GM12878 (cell line): ENCODE results near the gene MED22. TPM values are rescaled to one million over a fixed set of nuclear protein-coding genes. Genes with fewer than 3 reads are reported as not detected.

Experiments
- ATAC-seq: fragments of 200-7000 bp; cut with Tn5 transposase; 3 replicates; pipeline ENCODE4 v1.9.1; 2020; ENCODE audit warnings: mild to moderate bottlenecking, moderate library complexity
- BruUV-seq: library from RNA; stranded (reverse); fragments of 400-500 nt; replicated peaks from 2 replicates; lab custom pipeline; 2021; lab: Mats Ljungman, UMichigan
- CTCF ChIA-PET: fragments of 300-600 bp; sonication (Branson Sonifier 250); formaldehyde crosslinking; extraction: SDS; loops from one replicate; lab custom pipeline; 2021; ENCODE audit warnings: inconsistent platforms; lab: Yijun Ruan, JAX
- POLR2A ChIA-PET: fragments of 350-600 bp; formaldehyde crosslinking; extraction: SDS; loops from one replicate; lab custom pipeline; 2021; ENCODE audit warnings: inconsistent platforms; lab: Charles Lee
- RAD21 ChIA-PET: fragments of 300-600 bp; sonication (Branson Sonifier 250); formaldehyde crosslinking; loops from one replicate; lab custom pipeline; 2023; ENCODE audit warnings: antibody characterized with exemption; ENCODE audit not compliant: unreplicated experiment; lab: Charles Lee
- SMC1A ChIA-PET: fragments of 300-600 bp; sonication (Branson Sonifier 250); formaldehyde crosslinking; loops from one replicate; lab custom pipeline; 2023; ENCODE audit not compliant: unreplicated experiment, uncharacterized antibody; lab: Charles Lee
- DNase-seq: peaks from one replicate; pipeline ENCODE4 v3.0.0-alpha.2; 2011; ENCODE audit warnings: low read depth, low spot score
- FAIRE-seq: peaks from 3 replicates; lab custom pipeline; 2011; peaks lifted over from hg19 to GRCh38; lab: Jason Lieb, UNC
- H2AFZ ChIP-seq: 2 replicates; pipeline ENCODE4 v1.6.0; 2011; ENCODE audit warnings: low read depth, low read length, control low read depth; ENCODE audit not compliant: control insufficient read depth
- H3K27ac ChIP-seq: 2 replicates; pipeline ENCODE4 v1.5.1; 2011; ENCODE audit warnings: control low read depth; ENCODE audit not compliant: control insufficient read depth, insufficient read depth
- H3K27me3 ChIP-seq, 2 experiments: replicated peaks in 1 of 2; 2 replicates each; pipeline versions ENCODE4 v1.6.0 to v1.6.1; 2011; ENCODE audit warnings: low read length in 1 of 2; ENCODE audit not compliant: control insufficient read depth in 2 of 2, insufficient read depth in 2 of 2
- H3K36me3 ChIP-seq, 2 experiments: 2 replicates each; pipeline ENCODE4 v1.5.1; 2011; ENCODE audit warnings: low read length in 1 of 2; ENCODE audit not compliant: control insufficient read depth in 2 of 2, insufficient read depth in 2 of 2
- H3K4me1 ChIP-seq: 2 replicates; pipeline ENCODE4 v1.6.1; 2011; ENCODE audit warnings: mild to moderate bottlenecking, low read length, moderate library complexity, mixed read lengths; ENCODE audit not compliant: control insufficient read depth, insufficient read depth
- H3K4me2 ChIP-seq: 2 replicates; pipeline ENCODE4 v1.6.0; 2011; ENCODE audit warnings: control low read depth; ENCODE audit not compliant: control insufficient read depth, insufficient read depth
- H3K4me3 ChIP-seq: fragments of 200-600 bp; sonication (generic); 2 replicates; pipeline ENCODE4 v1.5.1; 2016
- H3K79me2 ChIP-seq: 2 replicates; pipeline ENCODE4 v1.6.0; 2011; ENCODE audit warnings: low read length; ENCODE audit not compliant: control insufficient read depth, insufficient read depth
- H3K9ac ChIP-seq: 2 replicates; pipeline ENCODE4 v1.8.0; 2011; ENCODE audit warnings: low read length, control low read depth, mixed read lengths; ENCODE audit not compliant: control insufficient read depth, insufficient read depth
- H3K9me3 ChIP-seq: replicated peaks from 3 replicates; pipeline ENCODE4 v1.5.1; 2011; ENCODE audit warnings: mild to moderate bottlenecking, low read length; ENCODE audit not compliant: control insufficient read depth, insufficient read depth
- H4K20me1 ChIP-seq: 2 replicates; pipeline ENCODE4 v1.6.0; 2011; ENCODE audit not compliant: control insufficient read depth, insufficient read depth
- BRCA1 ChIP-seq: IDR thresholded peaks from 2 replicates; pipeline ENCODE4 v1.6.1; 2011; ENCODE audit warnings: low read depth, low read length, improper control_type of control experiment
- CREB1 ChIP-seq: IDR thresholded peaks from 2 replicates; pipeline ENCODE4 v1.6.1; 2012; ENCODE audit warnings: low read depth, mild to moderate bottlenecking, inconsistent platforms
- GATAD2B ChIP-seq: fragments of 450-650 bp; conservative IDR thresholded peaks from 2 replicates; pipeline ENCODE4 v1.6.1; 2017; ENCODE audit warnings: low read depth, mild to moderate bottlenecking, moderate library complexity
- IKZF2 ChIP-seq, 2 experiments: fragments of 450-650 bp; IDR thresholded peaks; 2 replicates each; pipeline ENCODE4 v1.6.1; 2017; ENCODE audit warnings: mild to moderate bottlenecking in 2 of 2, moderate library complexity in 2 of 2
- MEF2B ChIP-seq: fragments of 450-650 bp; IDR thresholded peaks from 2 replicates; pipeline ENCODE4 v1.6.1; 2018; ENCODE audit warnings: mild to moderate bottlenecking, moderate library complexity; ENCODE audit not compliant: partially characterized antibody, poor library complexity, severe bottlenecking
- MTA3 ChIP-seq: IDR thresholded peaks from 2 replicates; pipeline ENCODE4 v1.6.1; 2012; ENCODE audit warnings: low read length, inconsistent platforms, borderline replicate concordance
- POLR2A ChIP-seq: IDR thresholded peaks from 2 replicates; pipeline ENCODE4 v1.6.1; 2011; ENCODE audit warnings: low read depth, mild to moderate bottlenecking, low read length
- SMC3 ChIP-seq: IDR thresholded peaks from 2 replicates; pipeline ENCODE4 v1.6.1; 2011; ENCODE audit warnings: low read length, improper control_type of control experiment, borderline replicate concordance
- WGBS: methylation state at CpG from one replicate; pipeline ENCODE4 v1.1.6; 2016; ENCODE audit warnings: low lambda C conversion rate; ENCODE audit not compliant: insufficient replicate concordance, insufficient coverage; ENCODE audit errors: missing lambda C conversion rate; 5-methylcytosine and 5-hydroxymethylcytosine counted together
- in situ Hi-C: fragments of 300-500 bp; cut with MboI; formaldehyde crosslinking; loops from 9 replicates; pipeline ENCODE4 v1.14.3; 2018; ENCODE audit warnings: mixed read lengths
- intact Hi-C: fragments of 100-400 bp; cut with micrococcal nuclease; formaldehyde crosslinking; loops from one replicate; pipeline ENCODE4 v1.14.2; 2022; ENCODE audit not compliant: unreplicated experiment
- polyA plus RNA-seq, 11 experiments: library from polyadenylated mRNA; depleted of rRNA in 4 of 11; unstranded in 6 of 11; stranded (reverse) in 5 of 11; fragments of >200 nt; fragmentation: Nextera tagmentation in 4 of 11; fragmentation: Illumina TruSeq in 1 of 11; extraction: Ambion mirVana in 4 of 11; extraction: Trizol in 1 of 11; gene quantifications; 1 replicate in 1 of 11; 2 replicates in 10 of 11; pipeline versions ENCODE4 v1.2.1 to v1.2.3, GENCODE V29; 2011 to 2016; ENCODE audit warnings: inconsistent platforms in 2 of 11, missing spikeins in 2 of 11, low read depth in 1 of 11
- total RNA-seq, 4 experiments: library from RNA; depleted of rRNA in 3 of 4; stranded (reverse); fragments of >200 nt in 3 of 4; fragmentation: Illumina TruSeq in 1 of 4; extraction: Trizol in 1 of 4; gene quantifications; 2 replicates each; pipeline versions ENCODE4 v1.2.1 to v1.2.3, GENCODE V29; 2013 to 2021
- TF ChIP-seq, protein P1 (sequence below): fragments of 450-650 bp; IDR thresholded peaks from 2 replicates; pipeline ENCODE4 v1.6.1; 2017; ENCODE audit warnings: low read depth, mild to moderate bottlenecking, moderate library complexity
- TF ChIP-seq, protein P2 (sequence below), 3 experiments: IDR thresholded peaks in 2 of 3; conservative IDR thresholded peaks in 1 of 3; 2 replicates each; pipeline ENCODE4 v1.5.1; 2011; ENCODE audit warnings: low read depth in 3 of 3, low read length in 3 of 3, mild to moderate bottlenecking in 3 of 3, control low read depth in 2 of 3, moderate library complexity in 2 of 3, inconsistent platforms in 1 of 3, mixed read lengths in 1 of 3; ENCODE audit not compliant: control insufficient read depth in 2 of 3, insufficient read depth in 1 of 3; ENCODE audit errors: extremely low read depth in 1 of 3

Gene MED22
- total and polyA plus RNA-seq, 10 of the 15 experiments (the other 5 are each of a cell fraction or from before 2014, with no cell fraction given) = 1.4 to 42.1 (median 24.6) TPM

DNA sequence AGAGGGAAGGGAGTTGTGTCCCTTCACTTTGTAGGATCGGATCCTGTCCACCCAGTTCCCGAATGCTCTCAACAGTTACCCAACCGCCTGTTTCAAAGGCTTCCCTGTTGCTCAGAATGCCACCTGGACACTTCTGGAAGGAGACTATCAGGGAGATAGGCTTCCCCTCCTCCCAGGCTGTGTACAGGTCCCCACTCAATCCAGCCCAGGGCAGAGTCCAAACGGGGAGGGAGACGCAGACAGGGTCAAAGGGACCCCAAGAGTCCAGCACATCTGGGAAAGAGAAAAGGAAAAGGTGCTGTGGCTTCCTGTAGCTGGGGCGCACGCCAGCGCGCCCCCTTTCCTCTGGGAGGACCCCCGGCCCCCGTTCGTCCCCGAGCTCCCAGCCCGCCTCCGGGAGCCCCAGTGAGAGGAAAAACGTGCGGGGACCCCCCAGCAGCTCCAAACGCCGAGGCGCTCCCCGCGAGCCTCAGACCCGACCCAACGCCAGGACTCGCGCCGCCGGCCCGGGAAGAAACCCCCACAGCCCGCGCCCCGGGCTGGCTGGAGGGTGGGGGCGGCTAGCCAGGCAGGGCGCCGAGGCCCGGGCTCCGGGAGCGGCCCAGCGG, 27.3 kb upstream of the MED22 start:
- H3K27me3 ChIP-seq = no peaks in the 10 kb centered on the region
- peak; percentile 22 for ATAC-seq
- ChIA-PET RAD21 (interaction anchor here (0.6 kb wide), 1 partner anchor 20 kb away, joined by 3 read pairs; no protein-coding TSS in a partner anchor), CTCF (interaction anchor here (0.6 to 1.6 kb wide), 4 partner anchors 9 to 940 kb away, joined by 3 to 5 read pairs (median 4); no protein-coding TSS in a partner anchor), POLR2A (interaction anchor here (0.6 to 1.7 kb wide), 4 partner anchors 14 to 486 kb away, joined by 3 to 9 read pairs (median 4); partner anchors contain the start of genes MED22 and RPL7A), SMC1A (interaction anchor here (0.7 to 1.3 kb wide), 4 partner anchors 12 to 46 kb away, joined by 3 to 5 read pairs (median 4); partner anchors contain the start of genes MED22, RPL7A and SURF2)
- H3K4me2 ChIP-seq = peak overlapping the region; percentile 83
- H3K9me3 ChIP-seq = no peaks in the 10 kb centered on the region; the same call in 2 of the 3 replicates
- TF ChIP-seq, protein P1, sequence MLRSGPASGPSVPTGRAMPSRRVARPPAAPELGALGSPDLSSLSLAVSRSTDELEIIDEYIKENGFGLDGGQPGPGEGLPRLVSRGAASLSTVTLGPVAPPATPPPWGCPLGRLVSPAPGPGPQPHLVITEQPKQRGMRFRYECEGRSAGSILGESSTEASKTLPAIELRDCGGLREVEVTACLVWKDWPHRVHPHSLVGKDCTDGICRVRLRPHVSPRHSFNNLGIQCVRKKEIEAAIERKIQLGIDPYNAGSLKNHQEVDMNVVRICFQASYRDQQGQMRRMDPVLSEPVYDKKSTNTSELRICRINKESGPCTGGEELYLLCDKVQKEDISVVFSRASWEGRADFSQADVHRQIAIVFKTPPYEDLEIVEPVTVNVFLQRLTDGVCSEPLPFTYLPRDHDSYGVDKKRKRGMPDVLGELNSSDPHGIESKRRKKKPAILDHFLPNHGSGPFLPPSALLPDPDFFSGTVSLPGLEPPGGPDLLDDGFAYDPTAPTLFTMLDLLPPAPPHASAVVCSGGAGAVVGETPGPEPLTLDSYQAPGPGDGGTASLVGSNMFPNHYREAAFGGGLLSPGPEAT = 0 out of 2 replicates have a peak, but pooled peaks have one; percentile 16
- TF ChIP-seq MTA3 (no peak), MEF2B (peak; percentile 17), SMC3 (no peak), BRCA1 (no peak), IKZF2 (IDR thresholded peaks at IDR 0.05) (0 out of 4 replicates have a peak, but pooled peaks of 1 of the 2 experiments have one; percentile 23), CREB1 (0 out of 2 replicates have a peak, but pooled peaks have one; percentile 17), GATAD2B (no peak), POLR2A (no peak)
- TF ChIP-seq, protein P2, sequence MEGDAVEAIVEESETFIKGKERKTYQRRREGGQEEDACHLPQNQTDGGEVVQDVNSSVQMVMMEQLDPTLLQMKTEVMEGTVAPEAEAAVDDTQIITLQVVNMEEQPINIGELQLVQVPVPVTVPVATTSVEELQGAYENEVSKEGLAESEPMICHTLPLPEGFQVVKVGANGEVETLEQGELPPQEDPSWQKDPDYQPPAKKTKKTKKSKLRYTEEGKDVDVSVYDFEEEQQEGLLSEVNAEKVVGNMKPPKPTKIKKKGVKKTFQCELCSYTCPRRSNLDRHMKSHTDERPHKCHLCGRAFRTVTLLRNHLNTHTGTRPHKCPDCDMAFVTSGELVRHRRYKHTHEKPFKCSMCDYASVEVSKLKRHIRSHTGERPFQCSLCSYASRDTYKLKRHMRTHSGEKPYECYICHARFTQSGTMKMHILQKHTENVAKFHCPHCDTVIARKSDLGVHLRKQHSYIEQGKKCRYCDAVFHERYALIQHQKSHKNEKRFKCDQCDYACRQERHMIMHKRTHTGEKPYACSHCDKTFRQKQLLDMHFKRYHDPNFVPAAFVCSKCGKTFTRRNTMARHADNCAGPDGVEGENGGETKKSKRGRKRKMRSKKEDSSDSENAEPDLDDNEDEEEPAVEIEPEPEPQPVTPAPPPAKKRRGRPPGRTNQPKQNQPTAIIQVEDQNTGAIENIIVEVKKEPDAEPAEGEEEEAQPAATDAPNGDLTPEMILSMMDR (IDR thresholded peaks at IDR 0.05 in 2 of 3, conservative IDR thresholded peaks at IDR 0.05 in 1 of 3; ENCODE audit: control insufficient read depth in 2 of 3, extremely low read depth in 1 of 3, insufficient read depth in 1 of 3, low read depth in 3 of 3, low read length in 3 of 3) = peak in 2 of 3 experiments; percentile 9 to 38; a peak in 2 of 6 replicates
- WGBS = 1% methylated on average over 34 of the region's 39 CpGs
- H3K27ac ChIP-seq = peak overlapping the region; percentile 78
- no TSS peak for BruUV-seq
- intact Hi-C loops = loop anchor here (5.0 kb wide), 1 partner anchor 42 kb away; the partner anchor contains the start of gene REXO4
- H3K4me3 ChIP-seq = peak overlapping the region; percentile 97
- in situ Hi-C loops = no loop called here
- H4K20me1 ChIP-seq = peaks cover 13% of the 10 kb centered on the region
- no peak for FAIRE-seq
- H3K4me1 ChIP-seq = peaks cover 22% of the 10 kb centered on the region
- H2AFZ ChIP-seq = no peak overlapping the region; the same call in 1 of the 2 replicates
- DNase-seq = no peak
- H3K79me2 ChIP-seq = peaks cover 56% of the 10 kb centered on the region
- H3K9ac ChIP-seq = peak overlapping the region; percentile 93
- peaks cover 4 to 11% of the 10 kb centered on the region in 2 experiments; a peak in 3 of 4 replicates for H3K36me3 ChIP-seq
